GM10266 (cell line): ENCODE data around the gene ACAA2.

Experiments used
- DNase-seq: peaks from one replicate; pipeline ENCODE4 v3.0.0; 2012; ENCODE audit errors: extremely low spot score
- TF ChIP-seq, protein P1 (sequence below): IDR thresholded peaks from 2 replicates; pipeline ENCODE4 v1.5.1; 2012; ENCODE audit warnings: mild to moderate bottlenecking, low read depth; ENCODE audit not compliant: control insufficient read depth, insufficient read depth; ENCODE audit errors: missing control alignments

ACAA2 gene

GRCh38 chr18:49753643-49754042, 59.7 kb downstream of the ACAA2 start:
- DNase-seq = no peak
- TF ChIP-seq, protein P1, sequence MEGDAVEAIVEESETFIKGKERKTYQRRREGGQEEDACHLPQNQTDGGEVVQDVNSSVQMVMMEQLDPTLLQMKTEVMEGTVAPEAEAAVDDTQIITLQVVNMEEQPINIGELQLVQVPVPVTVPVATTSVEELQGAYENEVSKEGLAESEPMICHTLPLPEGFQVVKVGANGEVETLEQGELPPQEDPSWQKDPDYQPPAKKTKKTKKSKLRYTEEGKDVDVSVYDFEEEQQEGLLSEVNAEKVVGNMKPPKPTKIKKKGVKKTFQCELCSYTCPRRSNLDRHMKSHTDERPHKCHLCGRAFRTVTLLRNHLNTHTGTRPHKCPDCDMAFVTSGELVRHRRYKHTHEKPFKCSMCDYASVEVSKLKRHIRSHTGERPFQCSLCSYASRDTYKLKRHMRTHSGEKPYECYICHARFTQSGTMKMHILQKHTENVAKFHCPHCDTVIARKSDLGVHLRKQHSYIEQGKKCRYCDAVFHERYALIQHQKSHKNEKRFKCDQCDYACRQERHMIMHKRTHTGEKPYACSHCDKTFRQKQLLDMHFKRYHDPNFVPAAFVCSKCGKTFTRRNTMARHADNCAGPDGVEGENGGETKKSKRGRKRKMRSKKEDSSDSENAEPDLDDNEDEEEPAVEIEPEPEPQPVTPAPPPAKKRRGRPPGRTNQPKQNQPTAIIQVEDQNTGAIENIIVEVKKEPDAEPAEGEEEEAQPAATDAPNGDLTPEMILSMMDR = no peak

DNA sequence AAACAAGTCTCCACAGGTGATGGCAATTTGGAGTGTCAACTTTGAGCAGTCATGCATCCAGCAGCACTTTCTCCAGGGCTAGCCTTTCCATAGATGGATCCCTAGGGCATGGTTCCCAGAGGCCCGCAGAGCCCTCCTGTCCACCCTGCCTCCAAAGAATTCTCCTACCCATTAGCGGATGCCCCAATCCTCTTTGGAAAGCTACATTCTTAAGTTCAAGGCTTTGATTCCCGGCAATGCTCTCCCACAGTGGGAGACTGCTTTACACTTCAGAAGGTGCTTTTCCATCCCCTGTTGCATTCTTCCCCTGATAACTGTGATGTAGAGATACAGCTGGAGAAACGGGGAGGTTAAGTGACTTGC, 61.3 kb downstream of the ACAA2 start:
- DNase-seq = no peak
- TF ChIP-seq, protein P1 = no peak

DNA sequence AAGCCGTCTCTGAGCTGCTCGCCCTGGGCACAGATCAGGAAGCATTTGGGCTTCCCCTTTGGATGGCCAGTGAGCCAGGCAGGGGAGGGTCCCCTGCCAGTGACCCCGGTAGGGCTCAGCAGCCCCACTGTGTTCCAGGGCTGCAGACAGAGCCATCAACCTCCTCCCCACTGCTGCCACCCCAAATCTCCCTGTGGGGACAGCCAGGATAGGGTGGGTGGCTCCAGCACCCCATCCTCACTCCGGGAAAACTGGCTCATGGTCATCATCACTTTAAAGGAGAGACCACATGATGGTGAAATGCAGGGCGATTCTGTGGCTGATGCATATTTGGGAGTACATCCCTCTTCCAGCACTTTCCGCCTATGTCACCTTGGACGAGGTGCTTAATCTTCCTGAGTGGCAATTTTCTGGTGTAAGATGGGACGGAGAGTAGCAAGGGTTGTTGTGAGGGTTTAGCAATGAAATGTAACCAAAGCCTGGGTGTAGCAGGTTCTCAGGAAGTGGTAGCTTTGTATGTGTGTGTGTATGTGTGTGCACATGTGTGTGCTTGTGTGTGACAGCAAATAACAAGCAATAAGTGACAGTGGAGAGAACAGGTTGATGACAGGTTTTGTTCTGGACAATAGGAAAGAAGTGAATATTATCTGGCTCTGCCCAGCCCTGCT, 61.8 kb downstream of the ACAA2 start:
- TF ChIP-seq, protein P1 = no peak
- DNase-seq = no peak

GRCh38 chr18:49749563-49749962, 63.8 kb downstream of the ACAA2 start:
- TF ChIP-seq, protein P1 = no peak
- DNase-seq = no peak

- DNase-seq = no peak
- TF ChIP-seq, protein P1 = no peak
Observed at GRCh38 chr18:49747876-49748275, 65.5 kb downstream of the ACAA2 start.

- TF ChIP-seq, protein P1 = no peak
Observed at GRCh38 chr18:49745045-49746014, 68.0 kb downstream of the ACAA2 start.

More at GRCh38 chr18:49745045-49746014, 68.0 kb downstream of the ACAA2 start:
- no peak for DNase-seq
